Activated T-helper 2 cell treated with anti-CD3 and anti-CD28 coated beads, Interferon-gamma antibody, Interleukin-2, Interleukin-4, amounts not matched to agents 10 μg/mL and 5 μg/mL and 100 μg/mL, durations not matched to agents 14 hours and 24 hours and 36 hours (primary cell): ENCODE measurements around the gene LRFN5. TPM values are rescaled to one million over a fixed set of nuclear protein-coding genes. Genes with fewer than 3 reads are reported as not detected.
A peak's percentile ranks its signal among the peaks of the same experiment; 100 is the strongest.

ENCODE experiments used
- DNase-seq: peaks from one replicate; pipeline ENCODE4 v3.0.0; 2021; ENCODE audit warnings: low spot score
- H3K27ac Mint-ChIP-seq: one replicate; pipeline ENCODE4 v1.8.0; 2021; ENCODE audit warnings: mixed read lengths
- H3K27me3 Mint-ChIP-seq: one replicate; pipeline ENCODE4 v1.8.0; 2021; ENCODE audit warnings: low read depth, mixed read lengths
- H3K36me3 Mint-ChIP-seq: one replicate; pipeline ENCODE4 v1.8.0; 2021; ENCODE audit warnings: low read depth, mixed read lengths
- H3K4me1 Mint-ChIP-seq: one replicate; pipeline ENCODE4 v1.8.0; 2021; ENCODE audit warnings: low read depth, mixed read lengths
- H3K4me3 Mint-ChIP-seq: one replicate; pipeline ENCODE4 v1.8.0; 2021; ENCODE audit warnings: low read depth, mild to moderate bottlenecking, moderate library complexity, mixed read lengths
- H3K9me3 Mint-ChIP-seq: one replicate; pipeline ENCODE4 v1.8.0; 2021; ENCODE audit warnings: mixed read lengths
- intact Hi-C: fragments of 100-400 bp; cut with micrococcal nuclease; formaldehyde crosslinking; loops from one replicate; pipeline ENCODE4 v1.15.1; 2023
- total RNA-seq: library from RNA; stranded (reverse); gene quantifications from 2 replicates; pipeline ENCODE4 v1.2.3, GENCODE V29; 2022

Gene LRFN5
- total RNA-seq, 1 donor from 2014 or later = not detected

GRCh38 chr14:41607966-41608663 is 1.4 kb downstream of the LRFN5 start:
- H3K27me3 Mint-ChIP-seq = peaks cover 68% of the 10 kb centered on the region
- peaks cover 12% of the 10 kb centered on the region for H3K4me1 Mint-ChIP-seq
- no peaks in the 10 kb centered on the region for H3K9me3 Mint-ChIP-seq
- intact Hi-C loops = no loop called here
- no peak for DNase-seq
- H3K4me3 Mint-ChIP-seq = peak overlapping the region; percentile 8
- H3K27ac Mint-ChIP-seq = no peak overlapping the region
- no peaks in the 10 kb centered on the region for H3K36me3 Mint-ChIP-seq

- H3K27me3 Mint-ChIP-seq = peaks cover 65% of the 10 kb centered on the region
- H3K36me3 Mint-ChIP-seq = no peaks in the 10 kb centered on the region
- H3K27ac Mint-ChIP-seq = no peak overlapping the region
- H3K4me1 Mint-ChIP-seq = peaks cover 12% of the 10 kb centered on the region
- H3K4me3 Mint-ChIP-seq = no peak overlapping the region
- no peak for DNase-seq
- intact Hi-C loops = no loop called here
- H3K9me3 Mint-ChIP-seq = no peaks in the 10 kb centered on the region
Observed at GRCh38 chr14:41608681-41609390, 2.2 kb downstream of the LRFN5 start.

GRCh38 chr14:41609704-41610183 is 3.1 kb downstream of the LRFN5 start:
- Mint-ChIP-seq H3K4me3 (no peak overlapping the region), H3K4me1 (peaks cover 9% of the 10 kb centered on the region), H3K9me3 (no peaks in the 10 kb centered on the region), H3K27me3 (peaks cover 58% of the 10 kb centered on the region), H3K36me3 (no peaks in the 10 kb centered on the region), H3K27ac (no peak overlapping the region)
- intact Hi-C loops = no loop called here
- no peak for DNase-seq

GRCh38 chr14:41615011-41615595 is 8.4 kb downstream of the LRFN5 start:
- intact Hi-C loops = no loop called here
- no peaks in the 10 kb centered on the region for H3K36me3 Mint-ChIP-seq

GRCh38 chr14:41623736-41624135 is 17.1 kb downstream of the LRFN5 start:
- intact Hi-C loops = no loop called here
- Mint-ChIP-seq H3K9me3 (no peaks in the 10 kb centered on the region), H3K27ac (no peak overlapping the region)

More at GRCh38 chr14:41615011-41615595, 8.4 kb downstream of the LRFN5 start:
- Mint-ChIP-seq H3K4me3 (no peak overlapping the region), H3K27me3 (peaks cover 10% of the 10 kb centered on the region), H3K4me1 (no peaks in the 10 kb centered on the region), H3K9me3 (no peaks in the 10 kb centered on the region), H3K27ac (no peak overlapping the region)
- DNase-seq = no peak

GRCh38 chr14:41629876-41630275 is 23.2 kb downstream of the LRFN5 start:
- no peak overlapping the region for H3K4me3 Mint-ChIP-seq
- no peaks in the 10 kb centered on the region for H3K36me3 Mint-ChIP-seq
- H3K4me1 Mint-ChIP-seq = no peaks in the 10 kb centered on the region
- no peaks in the 10 kb centered on the region for H3K27me3 Mint-ChIP-seq
- no peaks in the 10 kb centered on the region for H3K9me3 Mint-ChIP-seq
- H3K27ac Mint-ChIP-seq = no peak overlapping the region
- intact Hi-C loops = no loop called here
- DNase-seq = no peak

More at GRCh38 chr14:41623736-41624135, 17.1 kb downstream of the LRFN5 start:
- DNase-seq = no peak
- H3K27me3 Mint-ChIP-seq = no peaks in the 10 kb centered on the region
- no peaks in the 10 kb centered on the region for H3K4me1 Mint-ChIP-seq
- no peaks in the 10 kb centered on the region for H3K36me3 Mint-ChIP-seq
- no peak overlapping the region for H3K4me3 Mint-ChIP-seq

GRCh38 chr14:41634286-41634685 is 27.6 kb downstream of the LRFN5 start:
- Mint-ChIP-seq H3K4me3 (no peak overlapping the region), H3K27me3 (no peaks in the 10 kb centered on the region)
- intact Hi-C loops = no loop called here

GRCh38 chr14:41636492-41637392 is 30.1 kb downstream of the LRFN5 start:
- Mint-ChIP-seq H3K4me1 (no peaks in the 10 kb centered on the region), H3K27ac (no peak overlapping the region), H3K4me3 (no peak overlapping the region), H3K36me3 (no peaks in the 10 kb centered on the region), H3K9me3 (no peaks in the 10 kb centered on the region), H3K27me3 (no peaks in the 10 kb centered on the region)
- intact Hi-C loops = no loop called here
- DNase-seq = no peak

More at GRCh38 chr14:41634286-41634685, 27.6 kb downstream of the LRFN5 start:
- no peaks in the 10 kb centered on the region for H3K36me3 Mint-ChIP-seq
- H3K27ac Mint-ChIP-seq = no peak overlapping the region
- no peak for DNase-seq
- no peaks in the 10 kb centered on the region for H3K4me1 Mint-ChIP-seq
- no peaks in the 10 kb centered on the region for H3K9me3 Mint-ChIP-seq

GRCh38 chr14:41641690-41642089 is 35.0 kb downstream of the LRFN5 start:
- H3K4me1 Mint-ChIP-seq = no peaks in the 10 kb centered on the region
- no peaks in the 10 kb centered on the region for H3K36me3 Mint-ChIP-seq
- intact Hi-C loops = no loop called here
- no peaks in the 10 kb centered on the region for H3K27me3 Mint-ChIP-seq
- no peaks in the 10 kb centered on the region for H3K9me3 Mint-ChIP-seq
- DNase-seq = no peak
- no peak overlapping the region for H3K27ac Mint-ChIP-seq
- no peak overlapping the region for H3K4me3 Mint-ChIP-seq

- Mint-ChIP-seq H3K4me3 (no peak overlapping the region), H3K36me3 (no peaks in the 10 kb centered on the region), H3K4me1 (no peaks in the 10 kb centered on the region), H3K9me3 (no peaks in the 10 kb centered on the region), H3K27ac (no peak overlapping the region), H3K27me3 (no peaks in the 10 kb centered on the region)
- no peak for DNase-seq
- intact Hi-C loops = no loop called here
Observed at GRCh38 chr14:41642367-41642766, 35.7 kb downstream of the LRFN5 start.

GRCh38 chr14:41642789-41643188 is 36.1 kb downstream of the LRFN5 start:
- no peak for DNase-seq
- no peaks in the 10 kb centered on the region for H3K27me3 Mint-ChIP-seq
- H3K9me3 Mint-ChIP-seq = peaks cover 3% of the 10 kb centered on the region
- intact Hi-C loops = no loop called here
- no peaks in the 10 kb centered on the region for H3K36me3 Mint-ChIP-seq
- no peaks in the 10 kb centered on the region for H3K4me1 Mint-ChIP-seq
- H3K27ac Mint-ChIP-seq = no peak overlapping the region
- no peak overlapping the region for H3K4me3 Mint-ChIP-seq

- no peak for DNase-seq
- H3K36me3 Mint-ChIP-seq = no peaks in the 10 kb centered on the region
- H3K4me3 Mint-ChIP-seq = no peak overlapping the region
- H3K4me1 Mint-ChIP-seq = no peaks in the 10 kb centered on the region
- H3K27me3 Mint-ChIP-seq = no peaks in the 10 kb centered on the region
- peaks cover 3% of the 10 kb centered on the region for H3K9me3 Mint-ChIP-seq
- H3K27ac Mint-ChIP-seq = no peak overlapping the region
- intact Hi-C loops = no loop called here
Observed at GRCh38 chr14:41644606-41645005, 37.9 kb downstream of the LRFN5 start.
